CD14-positive monocyte (primary cell): ENCODE measurements around the gene EMILIN1. TPM values are rescaled to one million over a fixed set of nuclear protein-coding genes. Genes with fewer than 3 reads are reported as not detected.
A peak's percentile ranks its signal among the peaks of the same experiment; 100 is the strongest.

Experiments used
- DNase-seq, 3 donors: peaks; one replicate each; pipeline ENCODE4 v3.0.0-alpha.2; 2011 to 2022
- H2AFZ ChIP-seq: 2 replicates; pipeline ENCODE4 v1.6.0; 2012; ENCODE audit warnings: mild to moderate bottlenecking, low read depth, low read length, inconsistent platforms; ENCODE audit not compliant: insufficient read depth, poor library complexity, severe bottlenecking
- H3K27ac ChIP-seq, 2 donors: 1 replicate in 1 of 2; 2 replicates in 1 of 2; pipeline ENCODE4 v1.5.1; 2012 to 2013; ENCODE audit warnings: low read length in 2 of 2, control low read depth in 1 of 2, inconsistent platforms in 1 of 2, low read depth in 1 of 2, mild to moderate bottlenecking in 1 of 2
- H3K27me3 ChIP-seq, 2 donors: one replicate each; pipeline versions ENCODE4 v1.6.0 to v1.6.1; 2011 to 2013; ENCODE audit warnings: low read length in 2 of 2; ENCODE audit not compliant: control insufficient read depth in 2 of 2, insufficient read depth in 2 of 2
- H3K36me3 ChIP-seq, 2 donors: replicated peaks in 1 of 2; 1 replicate in 1 of 2; 2 replicates in 1 of 2; pipeline versions ENCODE4 v1.5.1 to v1.6.1; 2012 to 2013; ENCODE audit warnings: low read length in 2 of 2, control low read depth in 1 of 2, inconsistent platforms in 1 of 2, mild to moderate bottlenecking in 1 of 2; ENCODE audit not compliant: insufficient read depth in 2 of 2, control insufficient read depth in 1 of 2
- H3K4me1 ChIP-seq, 2 donors: 1 replicate in 1 of 2; 2 replicates in 1 of 2; pipeline versions ENCODE4 v1.5.1 to v1.6.1; 2012 to 2013; ENCODE audit warnings: low read length in 2 of 2, control low read depth in 1 of 2, inconsistent platforms in 1 of 2, mild to moderate bottlenecking in 1 of 2, moderate library complexity in 1 of 2; ENCODE audit not compliant: insufficient read depth in 2 of 2, control insufficient read depth in 1 of 2
- H3K4me2 ChIP-seq: replicated peaks from 2 replicates; pipeline ENCODE3; 2012; ENCODE audit warnings: low read length, moderate library complexity, mild to moderate bottlenecking; ENCODE audit not compliant: poor library complexity, severe bottlenecking; ENCODE audit errors: extremely low read depth
- H3K4me3 ChIP-seq, 3 experiments: fragments of 200-600 bp in 1 of 3; sonication (generic) in 1 of 3; replicated peaks in 1 of 3; 1 replicate in 2 of 3; 2 replicates in 1 of 3; pipeline ENCODE4 v1.5.1; 2011 to 2013; ENCODE audit warnings: low read length in 3 of 3, mild to moderate bottlenecking in 3 of 3, control low read depth in 2 of 3, low read depth in 2 of 3, inconsistent platforms in 1 of 3, moderate library complexity in 1 of 3
- H3K79me2 ChIP-seq: 2 replicates; pipeline ENCODE4 v1.6.0; 2012; ENCODE audit warnings: mild to moderate bottlenecking, control low read depth, inconsistent platforms, low read length, moderate library complexity; ENCODE audit not compliant: insufficient read depth
- H3K9ac ChIP-seq: 2 replicates; pipeline ENCODE4 v1.6.0; 2017; ENCODE audit warnings: low read length, mild to moderate bottlenecking; ENCODE audit not compliant: insufficient read depth, poor library complexity, severe bottlenecking
- H3K9me3 ChIP-seq, 2 donors: replicated peaks in 1 of 2; 1 replicate in 1 of 2; 2 replicates in 1 of 2; pipeline versions ENCODE4 v1.5.1 to v1.6.1; 2012 to 2013; ENCODE audit warnings: low read length in 2 of 2, control low read depth in 1 of 2; ENCODE audit not compliant: control insufficient read depth in 1 of 2, insufficient read depth in 1 of 2
- H4K20me1 ChIP-seq: 2 replicates; pipeline ENCODE4 v1.6.0; 2012; ENCODE audit warnings: mild to moderate bottlenecking, low read length, control low read depth, moderate library complexity; ENCODE audit not compliant: insufficient read depth
- H3K27ac Mint-ChIP-seq, 7 donors: one replicate each; pipeline ENCODE4 v1.8.0; 2020; ENCODE audit warnings: mild to moderate bottlenecking in 7 of 7, mixed read lengths in 7 of 7, moderate library complexity in 6 of 7, inconsistent platforms in 2 of 7
- H3K27me3 Mint-ChIP-seq, 3 donors: one replicate each; pipeline ENCODE4 v1.8.0; 2021 to 2022; ENCODE audit warnings: low read depth in 3 of 3, mild to moderate bottlenecking in 3 of 3, mixed read lengths in 3 of 3, moderate library complexity in 3 of 3, inconsistent platforms in 1 of 3
- H3K36me3 Mint-ChIP-seq, 2 donors: one replicate each; pipeline ENCODE4 v1.8.0; 2020; ENCODE audit warnings: mixed read lengths in 2 of 2, inconsistent platforms in 1 of 2, mild to moderate bottlenecking in 1 of 2
- H3K4me1 Mint-ChIP-seq: one replicate; pipeline ENCODE4 v1.8.0; 2020; ENCODE audit warnings: mild to moderate bottlenecking, mixed read lengths
- H3K4me3 Mint-ChIP-seq, 2 donors: one replicate each; pipeline ENCODE4 v1.8.0; 2020; ENCODE audit warnings: mild to moderate bottlenecking in 2 of 2, mixed read lengths in 2 of 2, moderate library complexity in 1 of 2
- H3K9me3 Mint-ChIP-seq, 7 donors: one replicate each; pipeline ENCODE4 v1.8.0; 2020 to 2022; ENCODE audit warnings: mixed read lengths in 7 of 7, mild to moderate bottlenecking in 6 of 7, moderate library complexity in 6 of 7, inconsistent platforms in 2 of 7
- WGBS: methylation state at CpG from one replicate; pipeline ENCODE4 v1.1.5; 2013; ENCODE audit warnings: missing lambda C conversion rate; ENCODE audit not compliant: insufficient coverage; 5-methylcytosine and 5-hydroxymethylcytosine counted together
- intact Hi-C, 2 donors: fragments of 100-400 bp; cut with micrococcal nuclease; formaldehyde crosslinking; loops; one replicate each; pipeline versions ENCODE4 v1.15.0 to v1.15.1; 2023
- polyA plus RNA-seq, 3 donors: library from polyadenylated mRNA; depleted of rRNA in 1 of 3; unstranded in 2 of 3; stranded (reverse) in 1 of 3; fragments of 300-500 nt in 2 of 3; fragments of >200 nt in 1 of 3; fragmentation: Illumina TruSeq in 2 of 3; gene quantifications; 1 replicate in 2 of 3; 2 replicates in 1 of 3; pipeline ENCODE4 v1.2.3, GENCODE V29; 2012 to 2021
- TF ChIP-seq, protein P1 (sequence below): fragments of 200-600 bp; IDR thresholded peaks from one replicate; pipeline ENCODE4 v1.8.0; 2022; ENCODE audit warnings: antibody characterized with exemption, mild to moderate bottlenecking

EMILIN1 gene
- polyA plus RNA-seq, 3 donors, result 0.43 to 1.0 (median 0.44) TPM

- Histone ChIP-seq H3K27ac (peak overlapping the region; percentile 21 to 77), H3K9ac (no peak overlapping the region), H3K4me2 (peak overlapping the region; percentile 87), H3K79me2 (no peaks in the 10 kb centered on the region), H3K9me3 (no peaks in the 10 kb centered on the region), H3K36me3 (no peaks in the 10 kb centered on the region), H2AFZ (peak overlapping the region; percentile 97), H3K4me3 (no peak overlapping the region), H3K27me3 (no peaks in the 10 kb centered on the region), H4K20me1 (no peaks in the 10 kb centered on the region), H3K4me1 (peaks cover 23 to 24% of the 10 kb centered on the region in 2 donors)
- Mint-ChIP-seq H3K27me3 (peaks cover 0 to 3% (median 3%) of the 10 kb centered on the region in 3 donors), H3K36me3 (no peaks in the 10 kb centered on the region), H3K27ac (peak overlapping the region; percentile 14 to 96 (median 88)), H3K4me1 (peaks cover 21% of the 10 kb centered on the region), H3K9me3 (no peaks in the 10 kb centered on the region), H3K4me3 (no peak overlapping the region)
- intact Hi-C loops, result loop anchor here (5.0 kb wide), 4 partner anchors 35 to 205 kb away; partner anchors contain the start of genes PREB (in 2 of the 2), ATRAID (in 1 of the 2), SLC5A6 (in 1 of the 2) and TRIM54 (in 1 of the 2)
- 97% methylated on average over 9 of the region's 14 CpGs for WGBS
- DNase-seq, result no peak
- TF ChIP-seq, protein P1, sequence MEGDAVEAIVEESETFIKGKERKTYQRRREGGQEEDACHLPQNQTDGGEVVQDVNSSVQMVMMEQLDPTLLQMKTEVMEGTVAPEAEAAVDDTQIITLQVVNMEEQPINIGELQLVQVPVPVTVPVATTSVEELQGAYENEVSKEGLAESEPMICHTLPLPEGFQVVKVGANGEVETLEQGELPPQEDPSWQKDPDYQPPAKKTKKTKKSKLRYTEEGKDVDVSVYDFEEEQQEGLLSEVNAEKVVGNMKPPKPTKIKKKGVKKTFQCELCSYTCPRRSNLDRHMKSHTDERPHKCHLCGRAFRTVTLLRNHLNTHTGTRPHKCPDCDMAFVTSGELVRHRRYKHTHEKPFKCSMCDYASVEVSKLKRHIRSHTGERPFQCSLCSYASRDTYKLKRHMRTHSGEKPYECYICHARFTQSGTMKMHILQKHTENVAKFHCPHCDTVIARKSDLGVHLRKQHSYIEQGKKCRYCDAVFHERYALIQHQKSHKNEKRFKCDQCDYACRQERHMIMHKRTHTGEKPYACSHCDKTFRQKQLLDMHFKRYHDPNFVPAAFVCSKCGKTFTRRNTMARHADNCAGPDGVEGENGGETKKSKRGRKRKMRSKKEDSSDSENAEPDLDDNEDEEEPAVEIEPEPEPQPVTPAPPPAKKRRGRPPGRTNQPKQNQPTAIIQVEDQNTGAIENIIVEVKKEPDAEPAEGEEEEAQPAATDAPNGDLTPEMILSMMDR, result no peak
Observed at GRCh38 chr2:27097341-27097740, 18.9 kb downstream of the EMILIN1 start.

- peaks cover 23 to 24% of the 10 kb centered on the region in 2 donors for H3K4me1 ChIP-seq
- H3K4me1 Mint-ChIP-seq, result peaks cover 21% of the 10 kb centered on the region
- DNase-seq, result no peak
- H3K27ac ChIP-seq, result no peak overlapping the region
- no peaks in the 10 kb centered on the region for H3K9me3 ChIP-seq
- no peaks in the 10 kb centered on the region for H4K20me1 ChIP-seq
- no peaks in the 10 kb centered on the region for H3K9me3 Mint-ChIP-seq
- no peak overlapping the region for H3K4me2 ChIP-seq
- intact Hi-C loops, result loop anchor here (2.0 to 5.0 kb wide), 5 partner anchors 33 to 203 kb away; partner anchors contain the start of genes PREB (in 2 of the 2), ATRAID (in 1 of the 2), SLC5A6 (in 1 of the 2) and TRIM54 (in 1 of the 2)
- H3K4me3 ChIP-seq, result no peak overlapping the region
- peaks cover 0 to 5% (median 1%) of the 10 kb centered on the region in 3 donors for H3K27me3 Mint-ChIP-seq
- no peaks in the 10 kb centered on the region for H3K36me3 Mint-ChIP-seq
- no peak overlapping the region for H3K9ac ChIP-seq
- H3K36me3 ChIP-seq, result no peaks in the 10 kb centered on the region
- H3K27me3 ChIP-seq, result no peaks in the 10 kb centered on the region
- WGBS, result 98% methylated on average over 7 of the region's 19 CpGs
- no peak overlapping the region for H3K27ac Mint-ChIP-seq
- H2AFZ ChIP-seq, result no peak overlapping the region
- no peak overlapping the region for H3K4me3 Mint-ChIP-seq
- H3K79me2 ChIP-seq, result no peaks in the 10 kb centered on the region
- TF ChIP-seq, protein P1, result no peak
Observed at GRCh38 chr2:27099334-27099955, 21.0 kb downstream of the EMILIN1 start.
